Measurements from ENCODE around the gene GOLGB1. TPM values are rescaled to one million over a fixed set of nuclear protein-coding genes. Genes with fewer than 3 reads are reported as not detected.

The GOLGB1 gene
- total RNA-seq, 1 experiment from 2014 or later: 31.3 TPM

DNA sequence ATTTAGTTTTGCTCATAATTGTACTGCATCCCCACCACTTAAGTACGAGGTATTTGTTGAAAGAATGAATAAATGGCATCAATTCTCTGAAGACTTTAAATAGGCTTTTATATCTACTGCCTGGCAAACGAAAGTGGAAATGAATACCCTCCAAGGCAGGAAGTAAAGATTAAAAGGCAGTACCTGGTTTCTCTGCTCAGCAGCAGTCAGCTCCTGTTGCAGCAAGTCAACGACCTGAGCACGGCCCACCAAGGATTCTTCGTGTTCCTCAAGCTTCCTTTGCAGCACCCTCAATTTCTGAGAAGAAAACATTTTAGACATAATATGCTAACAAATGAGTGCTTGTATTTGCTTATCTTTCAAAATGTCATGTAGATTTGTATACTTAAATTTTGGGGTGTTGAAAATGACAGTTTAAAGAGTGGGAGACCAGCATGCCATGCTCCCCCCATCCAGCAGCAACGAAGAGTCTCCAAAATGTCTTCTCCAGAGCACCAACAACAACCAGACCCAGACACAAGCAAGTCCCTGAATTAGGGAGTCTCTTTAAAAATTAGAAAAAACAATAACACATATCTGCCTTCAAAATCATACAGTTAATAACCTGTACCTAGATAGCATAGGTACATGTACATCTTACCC lies 31.2 kb downstream of the GOLGB1 start:
- Histone ChIP-seq H3K4me3 (replicated peaks in 1 of 2; ENCODE audit: low read depth in 1 of 2, low read length in 2 of 2) (no peak overlapping the region), H3K27ac (ENCODE audit: low read depth, low read length) (no peak overlapping the region), H3K9me3 (ENCODE audit: control insufficient read depth in 1 of 2, insufficient read depth in 1 of 2, low read depth in 1 of 2, low read length in 2 of 2) (no peaks in the 10 kb centered on the region), H3K79me2 (ENCODE audit: insufficient read depth, low read length) (no peaks in the 10 kb centered on the region), H4K20me1 (ENCODE audit: insufficient read depth) (0 out of 2 replicates have a peak, but pooled peaks cover 4% of the 10 kb centered on the region), H3K4me1 (ENCODE audit: control insufficient read depth in 1 of 2, insufficient read depth in 2 of 2, low read length in 2 of 2) (no peaks in the 10 kb centered on the region), H2AFZ (ENCODE audit: low read depth, low read length, poor library complexity, severe bottlenecking) (no peak overlapping the region), H3K9ac (ENCODE audit: low read length) (no peak overlapping the region), H3K9me2 (ENCODE audit: insufficient read depth) (no peaks in the 10 kb centered on the region), H3K36me3 (ENCODE audit: control insufficient read depth in 1 of 2, insufficient read depth in 2 of 2, low read length in 2 of 2) (peaks cover 13 to 16% of the 10 kb centered on the region in 2 experiments; a peak in 3 of 4 replicates), H3K27me3 (ENCODE audit: insufficient read depth, low read length) (no peaks in the 10 kb centered on the region), H3K4me2 (ENCODE audit: low read length) (no peak overlapping the region)
- ChIA-PET POLR2A (no interaction called here), RAD21 (ENCODE audit: low non-redundant PET in 1 of 2, low total read pairs in 2 of 2, uncharacterized antibody in 2 of 2, unreplicated experiment in 2 of 2) (no interaction called here), CTCF (no interaction called here)
- intact Hi-C loops (cut with micrococcal nuclease): no loop called here
- DNase-seq (ENCODE audit: low read depth, low spot score) (no peak), ATAC-seq (no peak)
- no peak for TF ChIP-seq POLR2AphosphoS5 (IDR thresholded peaks at IDR 0.05; ENCODE audit: low read depth, low read length)
- no peak for TF ChIP-seq EGR1 (IDR thresholded peaks at IDR 0.05; ENCODE audit: low read depth)
- TF ChIP-seq SIN3A (IDR thresholded peaks at IDR 0.05; ENCODE audit: low read depth): no peak
- no peak for TF ChIP-seq SRF (IDR thresholded peaks at IDR 0.05; ENCODE audit: low read depth)
- TF ChIP-seq JUND (IDR thresholded peaks at IDR 0.05): no peak
- TF ChIP-seq EZH2phosphoT487 (IDR thresholded peaks at IDR 0.05; ENCODE audit: borderline replicate concordance): no peak
- TF ChIP-seq SP1 (IDR thresholded peaks at IDR 0.05; ENCODE audit: low read depth): no peak
- no peak for TF ChIP-seq ZNF274 (IDR thresholded peaks at IDR 0.05; ENCODE audit: low read depth, low read length)
- no TSS peak for BruUV-seq (replicated peaks)

DNA sequence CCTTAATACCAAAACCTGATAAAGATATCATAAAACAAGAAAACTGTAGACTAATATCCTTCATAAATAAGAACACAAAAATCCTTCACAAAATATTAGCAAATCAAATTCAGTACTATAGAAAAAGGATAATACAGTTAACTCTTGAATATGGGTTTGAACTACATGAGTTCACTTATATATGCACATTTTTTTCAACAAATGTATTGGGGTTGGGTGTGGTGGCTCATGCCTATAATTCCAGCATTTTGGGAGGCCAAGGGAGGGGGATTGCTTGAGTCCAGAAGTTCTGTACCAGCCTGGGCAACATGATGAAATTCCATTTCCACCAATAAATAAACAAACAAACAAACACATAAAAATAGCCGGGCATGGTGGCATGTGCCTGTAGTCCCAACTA lies 39.2 kb downstream of the GOLGB1 start:
- Histone ChIP-seq H3K27me3 (ENCODE audit: insufficient read depth, low read length) (no peaks in the 10 kb centered on the region), H3K4me2 (ENCODE audit: low read length) (no peak overlapping the region), H3K79me2 (ENCODE audit: insufficient read depth, low read length) (no peaks in the 10 kb centered on the region), H3K9me2 (ENCODE audit: insufficient read depth) (no peaks in the 10 kb centered on the region), H2AFZ (ENCODE audit: low read depth, low read length, poor library complexity, severe bottlenecking) (no peak overlapping the region), H3K27ac (ENCODE audit: low read depth, low read length) (no peak overlapping the region), H3K9ac (ENCODE audit: low read length) (no peak overlapping the region), H3K9me3 (ENCODE audit: control insufficient read depth in 1 of 2, insufficient read depth in 1 of 2, low read depth in 1 of 2, low read length in 2 of 2) (no peaks in the 10 kb centered on the region), H3K4me1 (ENCODE audit: control insufficient read depth in 1 of 2, insufficient read depth in 2 of 2, low read length in 2 of 2) (no peaks in the 10 kb centered on the region), H3K4me3 (replicated peaks in 1 of 2; ENCODE audit: low read depth in 1 of 2, low read length in 2 of 2) (no peak overlapping the region), H3K36me3 (ENCODE audit: control insufficient read depth in 1 of 2, insufficient read depth in 2 of 2, low read length in 2 of 2) (peaks cover 0 to 3% of the 10 kb centered on the region in 2 experiments; a peak in 1 of 4 replicates), H4K20me1 (ENCODE audit: insufficient read depth) (no peaks in the 10 kb centered on the region)
- ChIA-PET POLR2A (no interaction called here), RAD21 (ENCODE audit: low non-redundant PET in 1 of 2, low total read pairs in 2 of 2, uncharacterized antibody in 2 of 2, unreplicated experiment in 2 of 2) (no interaction called here), CTCF (no interaction called here)
- TF ChIP-seq ZFX (IDR thresholded peaks at IDR 0.05) (no peak), FOSL1 (IDR thresholded peaks at IDR 0.05; ENCODE audit: low read depth) (no peak), CBX3 (IDR thresholded peaks at IDR 0.05; ENCODE audit: low read depth) (no peak), POLR2AphosphoS5 (IDR thresholded peaks at IDR 0.05; ENCODE audit: low read depth, low read length) (no peak), SP1 (IDR thresholded peaks at IDR 0.05; ENCODE audit: low read depth) (no peak), EGR1 (IDR thresholded peaks at IDR 0.05; ENCODE audit: low read depth) (no peak), CEBPB (IDR thresholded peaks at IDR 0.05; ENCODE audit: low read depth) (no peak), RAD21 (IDR thresholded peaks at IDR 0.05; ENCODE audit: low read depth) (no peak), ELF1 (IDR thresholded peaks at IDR 0.05; ENCODE audit: borderline replicate concordance, low read depth) (no peak), JUND (IDR thresholded peaks at IDR 0.05) (no peak), EZH2phosphoT487 (IDR thresholded peaks at IDR 0.05; ENCODE audit: borderline replicate concordance) (no peak)
- TF ChIP-seq, protein P1, sequence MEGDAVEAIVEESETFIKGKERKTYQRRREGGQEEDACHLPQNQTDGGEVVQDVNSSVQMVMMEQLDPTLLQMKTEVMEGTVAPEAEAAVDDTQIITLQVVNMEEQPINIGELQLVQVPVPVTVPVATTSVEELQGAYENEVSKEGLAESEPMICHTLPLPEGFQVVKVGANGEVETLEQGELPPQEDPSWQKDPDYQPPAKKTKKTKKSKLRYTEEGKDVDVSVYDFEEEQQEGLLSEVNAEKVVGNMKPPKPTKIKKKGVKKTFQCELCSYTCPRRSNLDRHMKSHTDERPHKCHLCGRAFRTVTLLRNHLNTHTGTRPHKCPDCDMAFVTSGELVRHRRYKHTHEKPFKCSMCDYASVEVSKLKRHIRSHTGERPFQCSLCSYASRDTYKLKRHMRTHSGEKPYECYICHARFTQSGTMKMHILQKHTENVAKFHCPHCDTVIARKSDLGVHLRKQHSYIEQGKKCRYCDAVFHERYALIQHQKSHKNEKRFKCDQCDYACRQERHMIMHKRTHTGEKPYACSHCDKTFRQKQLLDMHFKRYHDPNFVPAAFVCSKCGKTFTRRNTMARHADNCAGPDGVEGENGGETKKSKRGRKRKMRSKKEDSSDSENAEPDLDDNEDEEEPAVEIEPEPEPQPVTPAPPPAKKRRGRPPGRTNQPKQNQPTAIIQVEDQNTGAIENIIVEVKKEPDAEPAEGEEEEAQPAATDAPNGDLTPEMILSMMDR (IDR thresholded peaks at IDR 0.05 in 2 of 3, conservative IDR thresholded peaks at IDR 0.05 in 1 of 3; ENCODE audit: borderline replicate concordance in 1 of 3, insufficient read depth in 1 of 3, low read depth in 2 of 3, low read length in 2 of 3): no peak
- TF ChIP-seq, protein P2, sequence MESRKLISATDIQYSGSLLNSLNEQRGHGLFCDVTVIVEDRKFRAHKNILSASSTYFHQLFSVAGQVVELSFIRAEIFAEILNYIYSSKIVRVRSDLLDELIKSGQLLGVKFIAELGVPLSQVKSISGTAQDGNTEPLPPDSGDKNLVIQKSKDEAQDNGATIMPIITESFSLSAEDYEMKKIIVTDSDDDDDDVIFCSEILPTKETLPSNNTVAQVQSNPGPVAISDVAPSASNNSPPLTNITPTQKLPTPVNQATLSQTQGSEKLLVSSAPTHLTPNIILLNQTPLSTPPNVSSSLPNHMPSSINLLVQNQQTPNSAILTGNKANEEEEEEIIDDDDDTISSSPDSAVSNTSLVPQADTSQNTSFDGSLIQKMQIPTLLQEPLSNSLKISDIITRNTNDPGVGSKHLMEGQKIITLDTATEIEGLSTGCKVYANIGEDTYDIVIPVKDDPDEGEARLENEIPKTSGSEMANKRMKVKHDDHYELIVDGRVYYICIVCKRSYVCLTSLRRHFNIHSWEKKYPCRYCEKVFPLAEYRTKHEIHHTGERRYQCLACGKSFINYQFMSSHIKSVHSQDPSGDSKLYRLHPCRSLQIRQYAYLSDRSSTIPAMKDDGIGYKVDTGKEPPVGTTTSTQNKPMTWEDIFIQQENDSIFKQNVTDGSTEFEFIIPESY (IDR thresholded peaks at IDR 0.05; ENCODE audit: extremely low read depth, insufficient replicate concordance, low read length): no peak
- TF ChIP-seq, protein P3, sequence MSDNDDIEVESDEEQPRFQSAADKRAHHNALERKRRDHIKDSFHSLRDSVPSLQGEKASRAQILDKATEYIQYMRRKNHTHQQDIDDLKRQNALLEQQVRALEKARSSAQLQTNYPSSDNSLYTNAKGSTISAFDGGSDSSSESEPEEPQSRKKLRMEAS (IDR thresholded peaks at IDR 0.05): no peak
- TF ChIP-seq, protein P4, sequence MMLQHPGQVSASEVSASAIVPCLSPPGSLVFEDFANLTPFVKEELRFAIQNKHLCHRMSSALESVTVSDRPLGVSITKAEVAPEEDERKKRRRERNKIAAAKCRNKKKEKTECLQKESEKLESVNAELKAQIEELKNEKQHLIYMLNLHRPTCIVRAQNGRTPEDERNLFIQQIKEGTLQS (IDR thresholded peaks at IDR 0.05): no peak
- ATAC-seq: no peak
- intact Hi-C loops (cut with micrococcal nuclease): no loop called here
- DNase-seq (ENCODE audit: low read depth, low spot score): no peak
- BruUV-seq (replicated peaks): no TSS peak
